ENCODE measurements around the gene RERG.
"Not testable (repeated sequence)": the region's sequence is repeated elsewhere in the genome, so short reads cannot be mapped to it uniquely, and the experiment has no call there.

The RERG gene, protein sequence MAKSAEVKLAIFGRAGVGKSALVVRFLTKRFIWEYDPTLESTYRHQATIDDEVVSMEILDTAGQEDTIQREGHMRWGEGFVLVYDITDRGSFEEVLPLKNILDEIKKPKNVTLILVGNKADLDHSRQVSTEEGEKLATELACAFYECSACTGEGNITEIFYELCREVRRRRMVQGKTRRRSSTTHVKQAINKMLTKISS
- long read RNA-seq, donor 1, transcript RERG-201 (5 exons, 2,264 nt), result major isoform, 14 of 49 reads
- long read RNA-seq, donor 1, partial matches to known transcripts, result 23 of 49 reads
- long read RNA-seq, donor 1, other reads (novel, unspliced or antisense), result 10 of 49 reads
- long read RNA-seq, donor 2, transcript RERG-201 (5 exons, 2,264 nt), result major isoform, 5 of 6 reads
- long read RNA-seq, donor 2, partial matches to known transcripts, result 0 of 6 reads
- long read RNA-seq, donor 2, other reads (novel, unspliced or antisense), result 0 of 6 reads
- long read RNA-seq, donor 3, partial matches to known transcripts, result 0 of 4 reads
- long read RNA-seq, donor 3, other reads (novel, unspliced or antisense), result 0 of 4 reads
- long read RNA-seq, donor 4, transcript RERG-201 (5 exons, 2,264 nt), result major isoform, 6 of 8 reads
- long read RNA-seq, donor 4, partial matches to known transcripts, result 0 of 8 reads
- long read RNA-seq, donor 4, other reads (novel, unspliced or antisense), result 0 of 8 reads
- long read RNA-seq, donor 5, transcript RERG-201 (5 exons, 2,264 nt), result major isoform, 8 of 9 reads
- long read RNA-seq, donor 5, partial matches to known transcripts, result 0 of 9 reads
- long read RNA-seq, donor 5, other reads (novel, unspliced or antisense), result 0 of 9 reads
- long read RNA-seq, donor 6, partial matches to known transcripts, result 128 of 150 reads
- long read RNA-seq, donor 6, other reads (novel, unspliced or antisense), result 16 of 150 reads
- long read RNA-seq, donor 7, transcript RERG-201 (5 exons, 2,264 nt), result major isoform, 11 of 122 reads
- long read RNA-seq, donor 7, partial matches to known transcripts, result 95 of 122 reads
- long read RNA-seq, donor 7, other reads (novel, unspliced or antisense), result 12 of 122 reads
- long read RNA-seq, donor 8, transcript RERG-201 (5 exons, 2,264 nt), result major isoform, 17 of 17 reads
- long read RNA-seq, donor 8, partial matches to known transcripts, result 0 of 17 reads
- long read RNA-seq, donor 8, other reads (novel, unspliced or antisense), result 0 of 17 reads

DNA sequence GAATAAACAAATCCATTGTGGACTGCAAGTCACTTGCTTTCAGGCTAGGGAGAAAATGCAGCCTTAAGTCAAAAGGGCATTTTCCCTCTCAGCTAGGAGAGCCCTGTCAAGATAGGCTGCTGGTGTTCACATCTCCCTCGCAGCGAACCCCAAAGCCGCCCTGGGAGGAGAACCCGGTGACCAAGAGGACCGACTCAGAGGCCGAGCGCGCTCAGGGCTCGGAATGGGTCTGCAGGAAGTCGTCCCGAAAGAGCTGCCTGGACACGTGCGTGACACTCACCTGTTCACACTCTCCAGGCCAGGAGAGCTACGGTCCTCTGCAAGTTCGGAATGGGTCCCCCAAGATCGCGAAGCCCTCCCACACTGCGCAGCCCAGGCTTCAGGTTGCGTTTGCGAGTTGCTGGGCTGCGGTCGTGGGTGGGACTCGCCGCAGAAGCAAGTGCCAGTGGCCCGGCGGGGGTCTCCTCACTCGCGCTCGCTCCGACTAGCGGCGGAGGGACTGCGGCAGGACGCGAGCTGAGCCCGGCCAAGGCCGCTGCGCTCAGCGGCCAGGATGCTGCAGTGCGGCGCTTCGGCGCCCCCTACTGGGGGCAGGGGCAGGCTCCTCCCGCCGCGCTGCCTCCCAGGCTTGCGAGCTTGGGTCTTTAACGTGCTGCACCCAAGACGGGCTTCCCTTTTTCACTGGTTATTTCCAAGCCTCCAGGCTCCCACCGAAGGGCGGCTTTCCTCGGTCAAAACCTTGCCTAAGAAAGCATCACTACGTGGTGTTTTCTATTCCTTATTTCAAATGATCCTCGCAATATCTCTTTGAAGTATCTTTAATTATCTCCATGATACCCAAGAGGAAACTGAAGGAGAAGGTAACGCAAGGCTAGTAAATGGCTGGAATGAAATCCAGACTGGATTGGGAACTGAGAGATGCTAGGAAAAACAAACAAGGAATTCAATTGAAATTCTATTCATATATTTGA, at the start of gene RERG:
Gene RERG, minus strand, starts transcription at position 503 of the 971 bp plus-strand sequence. CDS start 3,928 bp downstream, outside the sequence.
- DNase-seq, result peak; percentile 91

DNA sequence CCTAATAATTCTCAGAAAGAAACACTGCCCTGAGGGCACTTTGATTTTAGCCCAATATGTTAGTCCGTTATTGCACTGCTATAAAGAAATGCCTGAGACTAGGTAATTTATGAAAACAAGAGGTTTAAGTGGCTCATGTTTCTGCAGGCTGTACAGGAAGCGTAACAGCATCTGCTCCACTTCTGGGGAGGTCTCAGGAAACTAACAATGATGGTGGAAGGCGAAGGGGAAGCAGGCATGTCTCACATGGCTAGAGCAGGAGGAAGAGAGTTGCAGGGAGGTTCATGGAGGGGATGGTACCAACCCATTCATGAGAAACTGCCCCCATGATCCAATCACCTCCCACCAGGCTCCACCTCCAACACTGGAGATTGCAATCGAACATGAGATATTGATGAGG, 49.4 kb upstream of the RERG start:
- DNase-seq, result no peak

DNA sequence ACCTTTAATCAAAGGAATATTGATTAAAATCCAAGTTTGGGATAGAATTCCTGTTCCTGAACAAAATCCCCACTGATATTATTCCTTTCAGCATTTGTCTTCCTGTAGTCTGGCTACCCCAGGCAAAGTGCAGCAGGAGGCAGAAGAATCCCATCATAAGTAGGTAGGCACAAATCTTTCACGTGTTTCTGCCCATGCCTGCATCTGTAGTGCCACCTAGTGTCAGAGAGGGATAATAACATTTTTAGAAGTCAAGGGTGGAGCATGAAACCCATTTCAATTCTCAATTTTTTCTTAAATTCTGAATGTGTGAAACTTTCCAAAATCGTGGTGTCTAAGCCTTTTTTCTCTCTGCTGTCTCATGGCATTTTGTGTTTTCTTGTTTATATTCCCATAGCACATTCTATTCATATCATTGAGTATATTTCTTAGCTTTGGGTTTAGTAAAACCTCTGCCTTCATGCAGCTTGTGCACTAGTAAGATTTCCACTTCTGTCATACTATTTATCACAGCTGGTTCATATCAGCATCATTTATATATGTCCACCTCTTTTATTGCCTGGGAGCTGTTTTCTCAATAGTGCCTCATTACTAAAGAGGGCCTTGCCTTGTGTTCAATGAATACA, 47.8 kb upstream of the RERG start:
- no peak for DNase-seq

DNA sequence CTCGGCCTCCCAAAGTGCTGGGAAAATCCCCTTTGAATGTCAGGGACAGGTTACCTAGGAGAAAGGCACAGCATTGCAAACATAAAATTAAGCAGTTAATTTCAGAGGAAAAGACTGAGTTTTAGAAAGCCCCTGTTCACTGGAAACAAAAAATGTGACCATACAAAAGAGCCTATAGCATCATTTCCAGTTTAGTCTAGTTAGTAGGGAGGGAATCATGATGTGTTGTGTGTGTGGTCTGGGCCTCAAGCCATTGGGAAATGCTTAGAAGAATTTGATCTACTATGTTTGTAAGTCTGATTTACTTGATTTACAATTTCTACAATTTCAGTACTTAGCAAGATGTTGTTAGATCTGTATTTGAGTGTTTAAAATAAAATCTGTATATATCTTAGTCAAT, 47.1 kb upstream of the RERG start:
- DNase-seq, result no peak

DNA sequence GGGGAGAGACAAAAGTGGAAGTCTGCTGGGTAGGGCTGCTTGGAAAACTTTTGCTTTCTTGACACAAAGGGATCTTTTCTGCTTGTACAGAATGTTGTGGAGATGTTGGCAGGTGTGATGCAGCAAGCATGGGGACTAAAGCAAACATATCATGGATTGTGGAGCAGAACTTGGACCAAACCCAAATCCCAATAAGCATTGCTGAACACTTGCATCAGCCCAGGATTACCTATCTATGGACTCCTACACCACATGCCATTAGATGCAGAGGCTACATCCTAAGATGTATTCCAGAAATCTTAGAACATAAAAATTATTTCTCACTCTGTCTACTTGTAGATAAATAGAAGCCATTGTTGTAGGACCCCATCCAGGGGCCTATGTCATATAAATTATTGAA, 44.7 kb upstream of the RERG start:
- no peak for DNase-seq

DNA sequence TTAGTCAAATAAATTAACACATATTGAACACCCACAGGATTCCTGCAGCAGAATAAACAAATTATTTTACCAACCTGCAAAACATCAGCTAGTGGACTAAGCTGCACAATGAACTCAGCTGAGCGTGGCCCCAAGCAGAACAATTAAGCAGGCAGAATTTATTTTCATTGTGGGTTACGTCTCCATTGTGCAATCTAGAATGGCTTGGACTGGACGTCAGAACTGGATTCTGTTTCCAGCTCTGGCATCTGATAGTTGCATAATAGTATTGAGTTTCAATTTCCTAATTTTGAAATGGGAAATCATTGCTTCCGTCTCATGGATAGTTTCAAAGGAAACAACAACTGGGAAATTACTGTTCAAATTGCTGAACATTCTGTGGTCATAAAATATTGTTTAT, 35.5 kb upstream of the RERG start:
- no peak for DNase-seq

DNA sequence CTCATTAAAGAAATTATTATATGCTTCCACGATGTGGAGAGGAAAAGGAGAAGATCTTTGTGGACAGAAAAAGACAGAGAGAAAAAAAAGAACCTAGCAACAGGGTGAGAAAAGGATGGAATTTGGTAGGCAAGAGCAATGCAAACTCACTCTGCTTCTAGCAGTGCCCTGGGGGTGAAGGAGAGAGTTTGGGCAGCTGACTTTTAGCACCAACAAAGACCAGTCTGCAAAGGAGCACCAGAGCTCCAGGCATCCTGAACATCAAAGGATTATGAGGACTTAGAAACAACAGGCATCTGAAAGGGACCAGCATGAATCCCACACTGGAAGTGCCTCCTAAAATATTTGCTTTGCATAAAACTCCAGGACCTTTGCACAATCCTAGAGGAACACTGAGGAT, 32.8 kb upstream of the RERG start:
- DNase-seq, result no peak

DNA sequence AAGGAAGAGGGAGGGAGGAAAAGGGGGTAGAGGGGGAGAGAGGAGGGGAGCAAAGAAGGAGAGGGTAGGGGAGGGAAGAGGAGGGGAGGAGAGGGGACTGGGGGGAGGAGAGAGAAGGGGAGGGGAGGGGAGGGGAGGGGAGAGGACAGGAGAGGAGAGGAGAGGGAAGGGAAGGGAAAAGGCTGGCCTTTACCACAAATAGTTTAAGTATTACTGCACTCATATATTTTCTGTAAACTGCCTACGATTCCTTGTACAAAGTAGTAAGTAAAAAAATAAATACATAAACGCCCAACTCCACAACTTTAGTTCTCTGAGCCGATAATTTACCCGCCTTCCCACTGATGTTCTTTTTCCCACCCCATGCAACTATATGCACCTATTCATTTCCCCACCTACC, 23.7 kb upstream of the RERG start:
- DNase-seq, result no peak

DNA sequence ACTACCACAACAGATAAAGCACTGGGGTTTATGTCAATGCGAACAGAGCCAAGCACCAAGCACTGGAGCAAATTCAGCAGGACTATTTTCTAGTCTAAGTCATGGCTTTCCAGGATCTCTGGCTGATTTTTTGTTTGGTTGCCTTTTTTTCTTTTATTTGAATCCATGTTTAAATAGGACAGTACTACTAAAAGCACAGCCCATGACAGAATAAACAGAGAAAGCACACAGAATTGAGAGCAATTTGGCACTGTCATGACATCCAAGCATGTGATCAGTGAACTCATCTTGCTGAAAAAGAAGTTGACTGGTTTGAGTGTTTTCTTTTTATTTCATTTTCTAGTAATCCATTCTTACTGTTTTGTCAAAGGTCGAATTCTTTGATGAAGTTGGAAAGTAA, 23.1 kb upstream of the RERG start:
- no peak for DNase-seq

DNA sequence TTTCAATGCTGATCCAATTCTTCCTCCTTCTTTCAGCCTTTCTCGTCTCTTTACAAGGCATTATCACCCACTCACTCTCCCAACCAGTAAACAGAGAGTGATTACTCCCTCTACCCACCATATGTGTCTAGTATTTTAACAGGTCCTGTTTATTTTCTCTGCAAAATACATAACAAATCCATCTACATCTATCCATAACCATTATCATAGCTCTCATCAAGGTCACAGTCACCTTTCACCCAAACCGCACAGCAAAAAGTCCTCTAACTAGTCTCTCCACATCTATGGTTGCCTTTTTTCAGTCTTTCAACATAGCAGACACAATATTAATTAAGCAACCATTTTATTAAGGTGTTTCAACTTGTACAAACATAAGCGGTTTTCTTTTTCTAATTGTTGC, 21.9 kb upstream of the RERG start:
- no peak for DNase-seq

DNA sequence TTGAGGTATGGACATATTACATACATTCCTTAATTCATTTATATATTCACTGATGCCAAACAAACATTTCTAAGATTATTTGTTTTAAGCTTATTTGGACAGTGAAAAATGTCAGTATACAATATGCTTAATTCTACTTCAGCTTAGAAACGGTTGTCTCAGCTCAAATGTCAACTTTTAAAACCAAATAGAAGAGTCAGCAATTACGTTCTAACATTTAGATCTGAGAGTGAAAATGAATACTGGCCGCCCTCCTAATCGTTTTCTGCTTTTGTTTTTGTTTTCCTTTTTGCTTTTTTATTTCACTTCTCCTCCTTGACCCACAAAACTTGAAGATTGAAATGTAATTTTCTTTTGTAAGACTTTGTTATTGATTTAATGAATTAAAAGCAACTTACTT, 19.7 kb upstream of the RERG start:
- DNase-seq, result no peak

DNA sequence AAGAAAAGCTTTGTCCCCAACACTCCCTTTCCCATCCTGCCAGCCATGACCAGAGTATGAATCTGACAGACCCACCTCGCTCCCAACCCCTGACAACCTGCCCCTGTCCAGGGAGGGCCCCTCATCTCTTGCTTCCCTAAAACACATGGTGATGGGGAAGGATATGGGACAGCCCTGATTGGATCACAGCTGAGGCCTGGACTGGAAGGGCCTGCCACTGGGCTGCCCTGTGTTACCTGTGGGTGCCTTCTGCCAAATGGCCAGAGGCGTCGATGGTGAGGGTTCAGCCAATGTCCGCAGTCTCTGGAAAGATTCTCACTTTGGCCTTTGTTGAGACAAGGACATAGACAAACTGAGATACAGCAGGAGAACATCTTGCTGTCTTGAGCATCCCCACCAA, 13.3 kb upstream of the RERG start:
- DNase-seq, result no peak

DNA sequence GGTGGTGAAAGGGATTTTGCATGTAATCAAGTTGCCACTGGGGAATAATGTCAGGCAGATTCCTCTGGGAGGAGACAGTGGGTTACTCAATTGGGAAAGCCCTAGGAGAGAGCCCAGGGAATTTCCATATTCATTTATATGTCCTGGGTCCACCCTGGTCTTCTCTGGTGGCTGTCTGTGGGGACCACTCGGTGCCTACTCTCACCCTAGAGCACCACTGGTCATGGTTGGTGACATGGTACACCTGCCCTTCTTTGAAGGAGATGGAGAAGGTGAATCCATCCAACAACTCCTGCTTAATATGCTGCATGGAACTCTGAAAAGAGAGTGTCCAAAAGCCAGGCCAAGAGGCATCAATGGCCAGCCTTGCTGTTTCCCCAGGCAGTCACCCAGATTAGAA, 12.8 kb upstream of the RERG start:
- DNase-seq, result no peak

DNA sequence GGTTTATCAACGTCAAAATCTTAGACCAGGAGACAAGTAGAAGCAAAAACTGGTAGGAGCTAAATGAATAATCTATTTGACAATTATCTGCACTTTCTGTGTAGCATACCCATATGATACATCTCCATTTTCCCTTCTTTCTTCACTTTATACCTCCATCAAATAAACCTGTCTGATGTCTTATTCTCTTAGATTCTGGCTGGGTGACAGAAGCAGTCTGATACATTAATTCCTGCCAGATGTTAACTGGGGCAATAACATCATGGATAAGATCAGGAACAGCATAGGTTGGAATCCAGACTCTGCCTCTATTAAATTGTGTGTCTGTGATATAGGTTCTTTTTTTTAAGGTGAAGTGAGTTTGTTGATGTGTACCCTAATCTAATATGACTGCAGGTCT, 11.7 kb upstream of the RERG start:
- DNase-seq, result no peak

DNA sequence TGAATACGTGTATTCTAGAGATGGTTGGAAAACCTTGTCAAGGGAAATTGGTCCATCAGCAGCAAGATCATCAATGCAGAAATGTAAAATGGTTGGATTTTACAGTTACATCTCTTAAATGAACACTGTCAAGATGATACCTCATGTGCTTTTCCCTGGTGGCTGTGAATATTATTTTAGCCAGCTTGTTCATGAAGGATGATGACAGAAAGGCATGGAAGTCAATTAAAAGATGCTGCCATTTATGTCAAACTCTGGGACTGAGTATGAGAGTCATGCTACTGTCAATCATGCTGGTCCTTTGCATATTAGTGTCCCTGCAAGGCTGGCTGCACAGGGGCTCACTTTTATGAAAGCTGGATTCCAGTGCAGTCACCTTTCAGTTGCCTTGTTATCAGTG, 10.3 kb upstream of the RERG start:
- DNase-seq, result no peak

DNA sequence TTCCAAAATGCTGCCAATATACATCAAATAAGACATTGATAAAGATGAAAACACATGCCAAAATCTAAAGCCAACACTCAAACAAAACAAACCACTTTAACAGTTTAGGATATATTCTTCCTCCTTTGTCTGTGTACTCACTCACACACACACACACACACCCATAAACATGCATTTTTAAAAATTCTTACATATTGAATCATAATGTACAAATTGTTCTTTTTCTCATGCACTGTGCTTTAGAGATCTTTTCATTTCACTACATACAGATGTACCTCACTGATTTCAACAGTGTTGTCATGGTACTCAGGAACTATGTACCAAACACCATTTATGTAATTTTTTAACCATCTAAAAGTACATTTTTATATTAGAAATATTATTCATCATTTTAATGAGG, 9.5 kb upstream of the RERG start:
- DNase-seq, result no peak

DNA sequence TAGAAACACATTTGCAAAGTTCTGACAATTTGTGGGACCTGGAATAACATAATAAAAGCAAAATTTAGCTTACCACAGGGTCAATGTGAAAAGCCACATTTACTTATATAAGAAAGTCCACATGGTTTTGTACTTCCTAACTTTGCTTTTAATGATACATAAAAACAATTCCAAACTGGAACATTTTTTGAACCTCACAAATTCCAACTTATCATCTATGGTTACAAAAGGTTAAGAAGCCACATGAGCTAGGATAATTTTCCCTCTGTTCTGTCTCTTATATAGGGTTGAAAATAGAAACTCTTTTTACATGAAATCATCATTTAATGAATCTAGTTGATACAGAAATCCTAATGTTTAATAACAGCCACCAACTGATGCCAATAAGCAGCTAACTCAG, 8.9 kb upstream of the RERG start:
- DNase-seq, result no peak

DNA sequence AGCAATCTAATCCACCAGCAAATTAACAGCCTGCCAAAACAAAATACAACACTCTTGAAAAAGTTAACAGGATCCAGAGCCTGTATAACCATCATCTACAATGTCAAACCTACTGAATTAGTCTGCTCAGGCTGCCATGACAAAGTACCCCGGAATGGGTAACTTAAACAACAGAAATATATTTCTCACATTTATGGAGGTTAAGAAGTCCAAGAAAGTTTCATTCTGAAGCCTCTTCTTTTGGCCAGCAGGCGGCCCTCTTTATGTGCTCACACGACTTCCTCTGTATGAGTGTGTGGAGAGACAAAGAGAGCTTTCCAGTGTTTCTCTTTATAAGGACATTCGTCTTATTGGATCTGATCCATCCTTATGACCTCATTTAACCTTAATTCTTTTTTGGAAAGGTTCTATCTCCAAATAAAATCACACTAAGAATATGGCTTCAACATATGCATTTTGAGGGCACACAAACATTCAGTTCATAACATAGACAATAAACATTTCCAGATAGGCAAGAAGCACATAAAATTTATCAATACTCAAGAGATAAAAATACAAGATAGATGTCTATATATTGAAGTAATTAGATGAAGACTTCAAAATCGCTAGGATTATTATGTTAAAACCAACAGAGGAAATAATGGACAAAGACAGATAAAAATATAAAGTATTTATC, 5.9 kb upstream of the RERG start:
- DNase-seq, result no peak

DNA sequence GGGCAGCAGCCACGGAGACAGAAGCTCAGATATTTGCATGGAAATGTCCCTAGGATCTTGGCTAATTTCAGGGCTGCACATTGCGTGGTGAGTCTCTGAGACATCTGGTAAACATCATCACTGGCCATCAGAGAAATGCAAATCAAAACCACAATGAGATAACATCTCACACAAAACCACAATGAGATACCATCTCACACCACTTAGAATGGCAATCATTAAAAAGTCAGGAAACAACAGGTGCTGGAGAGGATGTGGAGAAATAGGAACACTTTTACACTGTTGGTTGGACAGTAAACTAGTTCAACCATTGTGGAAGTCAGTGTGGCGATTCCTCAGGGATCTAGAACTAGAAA, 4.6 kb upstream of the RERG start:
- not testable (repeated sequence) for DNase-seq

DNA sequence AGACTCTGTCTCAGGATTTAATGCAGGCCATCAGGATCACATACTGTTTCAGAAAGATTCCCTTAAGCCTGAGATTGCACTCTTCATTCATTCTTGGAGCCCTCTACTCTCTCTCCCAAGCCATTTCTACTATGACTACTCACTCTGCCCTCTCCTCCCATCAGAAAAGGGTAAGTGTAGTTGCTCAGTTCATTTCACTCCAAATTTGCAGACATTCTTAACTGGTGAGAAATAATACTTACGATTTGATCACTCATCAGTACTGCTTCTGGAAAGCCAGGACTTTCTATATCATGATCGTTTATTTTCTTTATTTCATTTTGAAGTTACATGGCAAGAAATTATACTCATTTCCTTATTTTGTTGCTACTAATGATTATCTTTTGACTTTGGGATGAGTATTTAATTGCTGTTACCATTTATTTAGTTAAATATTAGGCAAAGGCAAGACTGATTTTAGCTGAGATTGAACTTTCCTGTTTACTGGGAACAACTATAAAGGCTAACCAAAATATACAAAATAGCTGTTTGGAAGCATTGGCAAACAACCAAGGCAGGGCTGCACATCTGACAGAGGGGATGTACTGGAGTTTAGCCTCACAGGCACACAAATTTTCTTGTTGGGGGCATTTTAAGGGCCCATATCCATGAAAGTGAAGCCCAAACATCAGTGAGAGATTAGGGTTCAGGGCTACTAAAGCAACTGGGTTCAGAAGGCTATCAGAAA, 4.1 kb upstream of the RERG start:
- DNase-seq, result no peak
